Colon (tissue), 2 donors: ENCODE measurements around the gene MYO5A.
"Not testable (repeated sequence)": the region's sequence is repeated elsewhere in the genome, so short reads cannot be mapped to it uniquely, and the experiment has no call there.

ENCODE experiments used
- FAIRE-seq: peaks from 2 replicates; lab custom pipeline; 2012; peaks lifted over from hg19 to GRCh38; lab: Jason Lieb, UNC
- donor health status: control.
- donor health status: control.

The MYO5A gene

GRCh38 chr15:52505151-52505550 lies 23.5 kb downstream of the MYO5A start:
- no peak for FAIRE-seq

DNA sequence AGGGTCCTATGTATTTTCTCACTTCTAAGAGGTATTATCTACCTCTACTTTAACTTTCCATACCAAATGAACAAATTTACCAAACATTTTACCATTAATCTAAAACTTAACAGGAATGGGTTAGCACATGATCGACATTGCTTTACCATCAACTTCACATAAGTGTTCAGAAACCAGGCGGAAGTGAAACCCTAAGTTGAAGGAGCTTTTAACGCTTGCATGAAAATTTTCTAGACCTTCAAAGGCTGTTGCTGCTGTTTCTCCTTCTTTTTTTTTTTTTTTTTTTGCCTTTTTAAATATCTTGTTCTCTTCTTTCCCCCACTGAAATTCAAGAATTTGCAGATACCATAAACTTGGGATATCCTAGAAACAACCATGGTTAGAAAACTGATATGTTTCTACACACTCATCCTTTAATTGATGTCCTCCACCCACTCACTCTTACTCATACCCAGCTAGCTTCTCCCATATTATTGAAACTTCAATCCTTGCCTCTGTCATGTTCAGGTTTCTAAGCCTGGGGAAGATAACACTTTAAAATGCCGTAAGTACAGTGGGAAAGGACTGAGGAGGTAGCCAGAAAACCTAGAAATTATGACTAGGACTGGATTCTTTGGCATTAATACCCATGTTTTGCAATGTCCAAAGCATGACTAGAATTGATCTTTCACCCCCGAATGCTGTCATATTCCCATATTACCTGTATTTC lies 24.7 kb downstream of the MYO5A start:
- no peak for FAIRE-seq

- no peak for FAIRE-seq
Measured at GRCh38 chr15:52502608-52503007, 26.1 kb downstream of the MYO5A start.

GRCh38 chr15:52499506-52499905 lies 29.2 kb downstream of the MYO5A start:
- FAIRE-seq = no peak

DNA sequence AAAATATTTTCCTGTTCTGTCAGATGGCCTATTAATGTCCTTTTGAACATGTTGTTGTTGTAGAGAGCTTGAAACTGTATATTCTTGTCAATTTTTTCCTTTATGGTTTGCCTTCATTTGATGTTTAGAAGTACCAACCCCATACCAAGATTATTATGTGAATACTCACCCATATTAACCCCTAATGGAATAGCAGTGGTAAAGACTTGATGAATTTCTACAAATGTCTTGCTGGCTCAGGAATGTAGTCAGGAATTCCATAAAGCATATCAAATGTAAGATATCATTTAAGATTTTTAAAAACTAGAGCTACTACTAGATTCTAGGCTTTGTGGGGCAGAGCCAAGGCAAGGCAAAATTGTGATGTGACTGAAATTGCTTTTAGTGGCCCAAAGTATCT lies 30.0 kb downstream of the MYO5A start:
- no peak for FAIRE-seq

- no peak for FAIRE-seq
Measured at GRCh38 chr15:52496776-52497470, 31.8 kb downstream of the MYO5A start.

DNA sequence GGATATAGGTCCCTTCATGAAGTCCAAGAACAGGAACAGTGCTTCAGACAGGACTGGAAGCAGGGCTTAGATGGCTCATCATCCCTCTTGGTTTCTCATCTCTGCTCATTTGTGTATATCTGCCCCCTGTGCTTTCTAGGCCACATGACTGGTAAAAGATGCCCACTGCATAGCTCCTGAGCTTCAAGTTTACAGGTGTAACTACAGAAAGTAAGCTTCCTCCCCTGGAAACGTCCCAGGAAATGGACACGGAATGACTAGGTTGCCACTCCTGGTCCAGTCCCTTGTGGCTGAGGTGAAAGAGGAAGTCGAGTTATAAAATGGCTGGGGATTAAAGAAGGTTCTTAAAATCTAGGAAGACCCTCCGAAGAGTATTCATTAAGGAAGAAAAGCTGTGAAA lies 32.5 kb downstream of the MYO5A start:
- no peak for FAIRE-seq

- no peak for FAIRE-seq
Measured at GRCh38 chr15:52495125-52495524, 33.6 kb downstream of the MYO5A start.

GRCh38 chr15:52493968-52494367 lies 34.7 kb downstream of the MYO5A start:
- FAIRE-seq = no peak

GRCh38 chr15:52492132-52492531 lies 36.5 kb downstream of the MYO5A start:
- no peak for FAIRE-seq

DNA sequence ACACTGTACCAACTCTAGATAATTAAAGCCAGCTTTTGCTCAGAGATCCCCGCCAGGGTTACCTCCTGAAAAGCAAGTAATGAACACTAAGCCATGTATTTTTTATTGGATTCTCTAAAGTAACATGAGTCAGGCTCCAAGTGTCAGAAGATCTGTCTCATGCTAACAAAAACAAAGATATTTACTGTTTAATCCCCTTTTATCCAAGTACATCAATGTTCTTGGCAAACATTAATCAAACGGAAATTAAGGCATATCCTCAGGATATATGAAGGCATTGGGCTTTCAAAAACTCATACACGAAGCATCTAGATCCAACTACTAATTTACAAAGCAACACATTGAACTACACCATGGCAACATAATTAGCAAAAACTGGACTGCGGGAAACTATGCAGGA lies 37.2 kb downstream of the MYO5A start:
- FAIRE-seq = no peak

GRCh38 chr15:52489430-52489829 lies 39.2 kb downstream of the MYO5A start:
- FAIRE-seq = not testable (repeated sequence)

- no peak for FAIRE-seq
Measured at GRCh38 chr15:52488830-52489229, 39.9 kb downstream of the MYO5A start.

GRCh38 chr15:52486003-52486996 lies 42.4 kb downstream of the MYO5A start:
- no peak for FAIRE-seq

- no peak for FAIRE-seq
Measured at GRCh38 chr15:52485290-52485689, 43.4 kb downstream of the MYO5A start.

DNA sequence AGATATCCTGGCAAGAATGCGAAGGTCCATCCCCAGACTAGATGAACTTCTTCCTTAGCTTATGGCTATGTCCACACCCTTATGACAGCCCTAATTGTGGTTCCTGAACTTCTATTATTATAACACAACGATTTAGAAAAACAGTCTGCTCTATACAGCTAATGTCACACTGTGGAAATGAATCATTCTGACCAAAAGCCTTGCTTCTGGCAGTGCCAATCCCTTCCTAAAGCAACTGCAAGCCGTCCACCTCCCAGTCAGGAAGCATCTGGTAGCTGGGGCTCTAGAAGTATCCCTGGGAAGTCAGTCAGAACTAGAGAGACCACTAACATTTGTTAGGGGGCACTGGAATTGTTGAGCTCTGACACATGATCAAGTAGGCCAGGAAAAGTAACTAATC lies 45.0 kb downstream of the MYO5A start:
- no peak for FAIRE-seq

- no peak for FAIRE-seq
Measured at GRCh38 chr15:52481915-52482314, 46.8 kb downstream of the MYO5A start.

- FAIRE-seq = no peak
Measured at GRCh38 chr15:52480990-52481389, 47.7 kb downstream of the MYO5A start.

DNA sequence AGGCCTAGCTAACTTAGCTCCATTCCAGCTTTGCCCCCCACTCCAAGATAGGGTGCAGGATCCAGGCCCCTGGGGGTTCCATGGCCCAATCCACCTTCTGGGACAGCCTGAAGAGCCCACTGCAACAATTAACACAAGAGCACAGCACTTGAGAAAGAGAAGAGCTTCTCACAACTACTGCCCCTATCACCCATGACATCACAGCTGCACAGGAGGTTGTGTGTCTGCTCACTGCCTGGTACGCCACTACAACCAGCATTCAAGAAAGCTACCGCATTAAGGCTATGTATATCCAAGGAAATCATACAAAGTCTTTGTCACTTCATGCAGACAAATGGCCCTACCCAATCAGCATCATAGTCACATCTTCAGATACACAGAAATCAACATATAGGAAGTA lies 62.0 kb downstream of the MYO5A start:
- no peak for FAIRE-seq

DNA sequence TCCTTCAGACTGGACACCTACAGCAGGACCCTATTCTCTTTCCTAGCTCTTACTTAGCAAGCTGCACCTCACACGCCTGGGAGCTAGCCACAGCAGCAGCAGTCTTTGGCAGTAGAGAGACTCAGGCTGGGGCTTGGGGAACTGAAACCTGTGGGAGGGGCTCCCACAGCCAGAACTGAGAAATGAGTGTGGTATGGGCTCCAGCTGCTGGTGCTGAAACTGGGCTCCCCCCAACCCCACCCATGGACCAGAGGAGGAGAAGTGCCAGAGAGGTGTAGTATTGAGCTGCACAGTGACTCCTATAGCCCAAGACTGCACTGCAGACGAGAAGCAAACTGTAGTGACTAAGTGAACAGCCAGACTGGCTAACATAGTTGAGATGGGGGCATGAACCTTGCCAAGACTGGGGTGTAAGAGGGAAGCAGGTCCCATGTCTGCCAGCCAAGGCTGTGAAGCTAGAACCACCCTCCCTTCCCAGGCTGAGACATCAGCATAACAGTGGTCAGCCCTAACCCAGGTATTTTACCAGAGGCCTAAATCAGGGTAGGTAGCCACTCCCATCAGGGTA lies 62.5 kb downstream of the MYO5A start:
- no peak for FAIRE-seq

- no peak for FAIRE-seq
Measured at GRCh38 chr15:52464478-52464877, 64.2 kb downstream of the MYO5A start.

DNA sequence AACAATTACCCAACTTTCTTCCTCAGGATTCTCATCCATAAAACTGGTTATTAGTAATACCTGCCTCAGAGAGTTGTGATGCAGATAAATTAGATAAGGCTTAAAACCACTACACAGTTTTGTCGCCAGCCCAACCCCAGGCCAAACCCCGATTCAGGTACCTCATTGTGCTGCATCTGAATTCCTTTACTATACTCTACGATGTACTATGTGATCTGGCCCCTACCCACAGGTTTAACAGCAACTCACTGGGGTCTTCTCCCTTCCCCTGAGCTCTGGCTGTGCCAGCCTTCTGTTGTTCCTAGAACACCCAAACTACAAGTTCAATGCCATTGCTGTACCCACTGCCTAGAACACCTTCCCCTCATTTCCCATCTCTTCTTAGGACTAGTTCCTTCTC lies 64.6 kb downstream of the MYO5A start:
- no peak for FAIRE-seq
